A549 treated with Hydrocortisone at 1 μM for 4 hours (cell line): ENCODE measurements around the gene TRPC5OS. TPM values are rescaled to one million over a fixed set of nuclear protein-coding genes. Genes with fewer than 3 reads are reported as not detected.

Experiments used
- total RNA-seq: library from RNA; stranded (reverse); fragments of 200-300 nt; extraction: Qiagen RNA extraction; gene quantifications from 5 replicates; pipeline ENCODE4 v1.2.3, GENCODE V29; 2022

Gene TRPC5OS
- total RNA-seq = not detected in 5 replicates

GRCh38 chrX:111875881-111876280, at the start of gene TRPC5OS:
Gene TRPC5OS, plus strand, starts transcription at chrX:111876181. Its CDS starts 25,669 bp downstream, at chrX:111901850.

Other genes with a start within 250 kb of the TRPC5OS start
- 52.1 to 62.2 TPM (median 53.3 TPM) in 5 replicates for gene ALG13, start 195.0 kb upstream of the TRPC5OS start, total RNA-seq
- not detected in 5 replicates for gene TRPC5, start 206.6 kb downstream of the TRPC5OS start, total RNA-seq
- not detected in 5 replicates for gene RTL4, start 206.8 kb downstream of the TRPC5OS start, total RNA-seq